ENCODE measurements around the gene MDN1.
"Not testable (repeated sequence)": the region's sequence is repeated elsewhere in the genome, so short reads cannot be mapped to it uniquely, and the experiment has no call there.

DNA sequence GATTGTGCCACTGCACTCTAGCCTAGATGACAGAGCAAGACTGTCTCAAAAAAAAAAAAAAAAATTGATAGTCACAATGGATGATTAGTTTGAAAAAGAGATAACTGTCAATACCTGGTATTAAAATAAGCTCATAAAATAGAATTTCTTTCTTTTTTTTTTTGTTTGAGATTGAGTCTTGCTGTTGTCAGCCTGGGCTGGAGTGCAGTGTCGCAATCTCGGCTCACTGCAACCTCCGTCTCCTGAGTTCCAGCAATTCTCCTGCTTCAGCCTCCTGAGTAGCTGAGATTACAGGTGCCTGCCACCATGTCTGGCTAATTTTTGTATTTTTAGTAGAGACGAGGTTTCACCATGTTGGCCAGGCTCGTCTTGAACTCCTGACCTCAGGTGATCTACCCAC, 27.9 kb upstream of the MDN1 start:
- TF ChIP-seq, protein P1, sequence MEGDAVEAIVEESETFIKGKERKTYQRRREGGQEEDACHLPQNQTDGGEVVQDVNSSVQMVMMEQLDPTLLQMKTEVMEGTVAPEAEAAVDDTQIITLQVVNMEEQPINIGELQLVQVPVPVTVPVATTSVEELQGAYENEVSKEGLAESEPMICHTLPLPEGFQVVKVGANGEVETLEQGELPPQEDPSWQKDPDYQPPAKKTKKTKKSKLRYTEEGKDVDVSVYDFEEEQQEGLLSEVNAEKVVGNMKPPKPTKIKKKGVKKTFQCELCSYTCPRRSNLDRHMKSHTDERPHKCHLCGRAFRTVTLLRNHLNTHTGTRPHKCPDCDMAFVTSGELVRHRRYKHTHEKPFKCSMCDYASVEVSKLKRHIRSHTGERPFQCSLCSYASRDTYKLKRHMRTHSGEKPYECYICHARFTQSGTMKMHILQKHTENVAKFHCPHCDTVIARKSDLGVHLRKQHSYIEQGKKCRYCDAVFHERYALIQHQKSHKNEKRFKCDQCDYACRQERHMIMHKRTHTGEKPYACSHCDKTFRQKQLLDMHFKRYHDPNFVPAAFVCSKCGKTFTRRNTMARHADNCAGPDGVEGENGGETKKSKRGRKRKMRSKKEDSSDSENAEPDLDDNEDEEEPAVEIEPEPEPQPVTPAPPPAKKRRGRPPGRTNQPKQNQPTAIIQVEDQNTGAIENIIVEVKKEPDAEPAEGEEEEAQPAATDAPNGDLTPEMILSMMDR (IDR thresholded peaks at IDR 0.05; ENCODE audit: poor library complexity), result not testable (repeated sequence)
- TF ChIP-seq EZH2phosphoT487 (IDR thresholded peaks at IDR 0.05; ENCODE audit: low read depth, severe bottlenecking, unreplicated experiment); EZH2 (IDR thresholded peaks at IDR 0.05; ENCODE audit: borderline replicate concordance): not testable (repeated sequence)

All from hepatocyte (in vitro differentiated cells).